ENCODE measurements around the gene NR3C2. TPM values are rescaled to one million over a fixed set of nuclear protein-coding genes. Genes with fewer than 3 reads are reported as not detected.

Gene NR3C2
- total RNA-seq, 1 experiment from 2014 or later, result 0.16 TPM

- no peaks in the 10 kb centered on the region for H3K36me3 Mint-ChIP-seq (ENCODE audit: insufficient read depth, unreplicated experiment)
- H3K27ac Mint-ChIP-seq (ENCODE audit: unreplicated experiment), result no peak overlapping the region
- ChIA-PET POLR2A (no interaction called here), CTCF (no interaction called here)
- peaks cover 6% of the 10 kb centered on the region for H3K4me1 Mint-ChIP-seq (ENCODE audit: low read depth, unreplicated experiment)
- DNase-seq, result no peak
- H3K36me3 ChIP-seq (ENCODE audit: control insufficient read depth, insufficient read depth, low read length), result no peaks in the 10 kb centered on the region
- no peak overlapping the region for H3K4me3 ChIP-seq (ENCODE audit: low read depth, low read length)
- peaks cover 5% of the 10 kb centered on the region for H3K4me1 ChIP-seq
- no peaks in the 10 kb centered on the region for H3K27me3 Mint-ChIP-seq (ENCODE audit: insufficient read depth, unreplicated experiment)
- H3K9me3 Mint-ChIP-seq (ENCODE audit: unreplicated experiment), result peaks cover 10% of the 10 kb centered on the region
- no peak overlapping the region for H3K4me3 Mint-ChIP-seq (ENCODE audit: unreplicated experiment)
- intact Hi-C loops (cut with micrococcal nuclease; ENCODE audit: unreplicated experiment), result no loop called here
- no peaks in the 10 kb centered on the region for H3K27me3 ChIP-seq (replicated peaks; ENCODE audit: control insufficient read depth, insufficient read depth, low read length)
- no TSS peak for BruUV-seq (replicated peaks)
- peaks cover 7% of the 10 kb centered on the region; the same call in 1 of the 2 replicates for H3K9me3 ChIP-seq
- TF ChIP-seq CTCF (IDR thresholded peaks at IDR 0.05; ENCODE audit: insufficient read depth in 1 of 2, low read depth in 1 of 2, low read length in 1 of 2, severe bottlenecking in 1 of 2, unreplicated experiment in 1 of 2), result no peak
These were observed 270.6 kb downstream of the NR3C2 start for GRCh38 chr4:148171596-148171995.

- peaks cover 5% of the 10 kb centered on the region for H3K4me1 ChIP-seq
- H3K27me3 Mint-ChIP-seq (ENCODE audit: insufficient read depth, unreplicated experiment), result no peaks in the 10 kb centered on the region
- H3K27ac Mint-ChIP-seq (ENCODE audit: unreplicated experiment), result no peak overlapping the region
- no peaks in the 10 kb centered on the region for H3K36me3 Mint-ChIP-seq (ENCODE audit: insufficient read depth, unreplicated experiment)
- H3K4me1 Mint-ChIP-seq (ENCODE audit: low read depth, unreplicated experiment), result peaks cover 6% of the 10 kb centered on the region
- no peak for DNase-seq
- POLR2A ChIA-PET, result no interaction called here
- no peak for TF ChIP-seq CTCF (IDR thresholded peaks at IDR 0.05; ENCODE audit: insufficient read depth in 1 of 2, low read depth in 1 of 2, low read length in 1 of 2, severe bottlenecking in 1 of 2, unreplicated experiment in 1 of 2)
- H3K4me3 Mint-ChIP-seq (ENCODE audit: unreplicated experiment), result no peak overlapping the region
- peaks cover 7% of the 10 kb centered on the region; the same call in 1 of the 2 replicates for H3K9me3 ChIP-seq
- H3K27me3 ChIP-seq (replicated peaks; ENCODE audit: control insufficient read depth, insufficient read depth, low read length), result no peaks in the 10 kb centered on the region
- intact Hi-C loops (cut with micrococcal nuclease; ENCODE audit: unreplicated experiment), result no loop called here
- CTCF ChIA-PET, result no interaction called here
- peaks cover 10% of the 10 kb centered on the region for H3K9me3 Mint-ChIP-seq (ENCODE audit: unreplicated experiment)
- no peaks in the 10 kb centered on the region for H3K36me3 ChIP-seq (ENCODE audit: control insufficient read depth, insufficient read depth, low read length)
- no peak overlapping the region for H3K4me3 ChIP-seq (ENCODE audit: low read depth, low read length)
- BruUV-seq (replicated peaks), result no TSS peak
These were observed 271.5 kb downstream of the NR3C2 start for GRCh38 chr4:148170408-148171365.

GRCh38 chr4:148166132-148166591 is 276.1 kb downstream of the NR3C2 start:
- Mint-ChIP-seq H3K36me3 (ENCODE audit: insufficient read depth, unreplicated experiment) (no peaks in the 10 kb centered on the region), H3K9me3 (ENCODE audit: unreplicated experiment) (no peaks in the 10 kb centered on the region), H3K4me1 (ENCODE audit: low read depth, unreplicated experiment) (peaks cover 21% of the 10 kb centered on the region), H3K4me3 (ENCODE audit: unreplicated experiment) (no peak overlapping the region), H3K27me3 (ENCODE audit: insufficient read depth, unreplicated experiment) (no peaks in the 10 kb centered on the region), H3K27ac (ENCODE audit: unreplicated experiment) (no peak overlapping the region)
- no peaks in the 10 kb centered on the region for H3K36me3 ChIP-seq (ENCODE audit: control insufficient read depth, insufficient read depth, low read length)
- intact Hi-C loops (cut with micrococcal nuclease; ENCODE audit: unreplicated experiment), result no loop called here
- no peaks in the 10 kb centered on the region for H3K9me3 ChIP-seq
- CTCF ChIA-PET, result no interaction called here
- no peaks in the 10 kb centered on the region for H3K27me3 ChIP-seq (replicated peaks; ENCODE audit: control insufficient read depth, insufficient read depth, low read length)
- no peak for TF ChIP-seq CTCF (IDR thresholded peaks at IDR 0.05; ENCODE audit: insufficient read depth in 1 of 2, low read depth in 1 of 2, low read length in 1 of 2, severe bottlenecking in 1 of 2, unreplicated experiment in 1 of 2)
- BruUV-seq (replicated peaks), result no TSS peak
- POLR2A ChIA-PET, result no interaction called here
- no peak overlapping the region for H3K4me3 ChIP-seq (ENCODE audit: low read depth, low read length)
- H3K4me1 ChIP-seq, result peaks cover 31% of the 10 kb centered on the region
- DNase-seq, result no peak
